PFSK-1 (cell line): ENCODE data around the gene USP38.

Experiments
- FOXP2 ChIP-seq: optimal IDR thresholded peaks from 2 replicates; pipeline ENCODE3; 2011; ENCODE audit warnings: borderline replicate concordance, control low read depth, inconsistent platforms; ENCODE audit not compliant: insufficient read depth; ENCODE audit errors: extremely low read length, extremely low read depth
- POLR2AphosphoS5 ChIP-seq: IDR thresholded peaks from 2 replicates; pipeline ENCODE4 v1.6.1; 2012; ENCODE audit warnings: low read depth, mild to moderate bottlenecking, control low read depth, low read length, moderate library complexity
- REST ChIP-seq, 2 experiments: IDR thresholded peaks; 2 replicates each; pipeline versions ENCODE4 v1.6.1 to v1.8.0; 2011 to 2012; ENCODE audit warnings: low read depth in 2 of 2, low read length in 2 of 2, control low read depth in 1 of 2, inconsistent platforms in 1 of 2, mild to moderate bottlenecking in 1 of 2, moderate library complexity in 1 of 2; ENCODE audit not compliant: insufficient read depth in 1 of 2
- SIN3A ChIP-seq: IDR thresholded peaks from 2 replicates; pipeline ENCODE4 v1.6.1; 2012; ENCODE audit warnings: mild to moderate bottlenecking, low read length, moderate library complexity, borderline replicate concordance; ENCODE audit not compliant: insufficient read depth
- TAF1 ChIP-seq: IDR thresholded peaks from 2 replicates; pipeline ENCODE4 v1.6.1; 2012; ENCODE audit warnings: low read length, control low read depth, borderline replicate concordance; ENCODE audit not compliant: insufficient read depth

The USP38 gene

GRCh38 chr4:143195581-143195980 lies 10.9 kb downstream of the USP38 start:
- TF ChIP-seq FOXP2 (no peak), POLR2AphosphoS5 (no peak), REST (IDR thresholded peaks at IDR 0.05; ENCODE audit: insufficient read depth in 1 of 2, low read depth in 2 of 2, low read length in 2 of 2) (no peak), TAF1 (no peak), SIN3A (no peak)

- TF ChIP-seq REST (IDR thresholded peaks at IDR 0.05; ENCODE audit: insufficient read depth in 1 of 2, low read depth in 2 of 2, low read length in 2 of 2): no peak
- TF ChIP-seq TAF1: no peak
- TF ChIP-seq POLR2AphosphoS5: no peak
- no peak for TF ChIP-seq FOXP2
- TF ChIP-seq SIN3A: no peak
Observed at GRCh38 chr4:143196323-143196722, 11.6 kb downstream of the USP38 start.

DNA sequence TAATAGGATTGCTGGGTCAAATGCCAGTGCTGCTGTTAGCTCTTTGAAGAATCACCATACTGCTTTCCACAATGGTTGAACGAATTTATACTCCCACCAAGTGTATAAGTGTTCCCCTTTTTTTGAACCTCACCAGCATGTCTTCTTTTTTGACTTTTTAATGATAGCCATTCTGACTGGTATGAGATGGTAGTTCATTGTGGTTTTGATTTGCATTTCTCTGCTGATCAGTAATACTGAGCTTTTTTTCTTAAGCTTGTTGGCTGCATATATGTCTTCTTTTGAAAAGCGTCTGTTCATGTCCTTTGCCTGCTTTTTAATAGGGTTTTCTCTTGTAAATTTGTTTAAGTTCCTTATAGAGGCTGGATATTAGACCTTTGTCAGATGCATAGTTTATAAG lies 14.8 kb downstream of the USP38 start:
- TF ChIP-seq SIN3A (no peak), FOXP2 (no peak), REST (IDR thresholded peaks at IDR 0.05; ENCODE audit: insufficient read depth in 1 of 2, low read depth in 2 of 2, low read length in 2 of 2) (no peak), POLR2AphosphoS5 (no peak), TAF1 (no peak)

DNA sequence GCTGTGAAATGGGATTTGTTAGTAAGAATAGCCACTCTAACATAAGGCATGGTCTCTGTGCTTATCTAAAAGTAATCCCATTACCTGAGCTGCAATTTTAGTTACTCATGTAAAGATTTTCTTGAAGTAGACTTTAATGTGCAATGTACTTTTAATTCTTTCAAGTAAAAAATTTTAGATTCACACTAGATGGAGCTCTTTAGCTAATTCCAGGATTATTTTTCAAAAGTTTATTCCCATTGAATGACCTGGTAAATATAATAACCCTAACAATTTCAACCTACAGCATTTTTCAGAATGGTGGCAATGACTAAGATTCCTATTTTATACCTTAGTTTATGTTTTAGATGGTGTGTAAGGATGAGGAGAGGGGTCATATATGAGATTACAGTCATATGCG lies 18.1 kb downstream of the USP38 start:
- no peak for TF ChIP-seq FOXP2
- TF ChIP-seq POLR2AphosphoS5: no peak
- TF ChIP-seq TAF1: no peak
- TF ChIP-seq SIN3A: no peak
- TF ChIP-seq REST (IDR thresholded peaks at IDR 0.05; ENCODE audit: insufficient read depth in 1 of 2, low read depth in 2 of 2, low read length in 2 of 2): no peak

- TF ChIP-seq FOXP2: no peak
- no peak for TF ChIP-seq SIN3A
- no peak for TF ChIP-seq REST (IDR thresholded peaks at IDR 0.05; ENCODE audit: insufficient read depth in 1 of 2, low read depth in 2 of 2, low read length in 2 of 2)
- TF ChIP-seq TAF1: no peak
- TF ChIP-seq POLR2AphosphoS5: no peak
Observed at GRCh38 chr4:143203577-143203976, 18.9 kb downstream of the USP38 start.
